Heart left ventricle (tissue), 13 donors: ENCODE results near the gene C12orf43.

ENCODE experiments used
- POLR2A ChIP-seq, 2 donors: fragments of 450-650 bp; IDR thresholded peaks; one replicate each; pipeline ENCODE4 v1.6.1; 2017; ENCODE audit warnings: antibody characterized with exemption in 2 of 2, mild to moderate bottlenecking in 2 of 2, moderate library complexity in 2 of 2
- TF ChIP-seq, protein P1 (sequence below), 12 donors: fragments of 200-600 bp; sonication (generic) in 4 of 12; IDR thresholded peaks; one replicate each; pipeline versions ENCODE4 v1.5.0 to v1.8.0; 2018 to 2022; ENCODE audit warnings: antibody characterized with exemption in 12 of 12, mild to moderate bottlenecking in 5 of 12
- donor health status: ischemic (EF 13 %, LVEDD 7.1; RV severe dilation, severe dysfunction).
- donor health status: DM: no; HTN: yes; CAD: no.
- donor health status: DM: no; HTN: no; CAD: no.
- donor health status: ischemic (EF 25% LVEDD 6.9; RV normal size, moderate dysfunction).
- donor health status: ischemic (EF 25% LVEDD 5.7; RV mildly dilated, moderate dysfunction).
- donor health status: ischemic (EF 35%, LVEDD 5.7; RV mildly dilated, moderate dysfunction).
- donor health status: nonischemic (EF 11% LVEDD 7.7; RV severe dilation, severe dysfunction).
- donor health status: DM: yes; HTN: yes; CAD: no.
- donor health status: PGD.
- donor health status: ischemic (EF 29% LVEDD 5.4; RV normal size, mild dysfunction).
- donor health status: nonischemic (EF 23%, LVEDD 6.1; RV moderate dilation, normal function).

DNA sequence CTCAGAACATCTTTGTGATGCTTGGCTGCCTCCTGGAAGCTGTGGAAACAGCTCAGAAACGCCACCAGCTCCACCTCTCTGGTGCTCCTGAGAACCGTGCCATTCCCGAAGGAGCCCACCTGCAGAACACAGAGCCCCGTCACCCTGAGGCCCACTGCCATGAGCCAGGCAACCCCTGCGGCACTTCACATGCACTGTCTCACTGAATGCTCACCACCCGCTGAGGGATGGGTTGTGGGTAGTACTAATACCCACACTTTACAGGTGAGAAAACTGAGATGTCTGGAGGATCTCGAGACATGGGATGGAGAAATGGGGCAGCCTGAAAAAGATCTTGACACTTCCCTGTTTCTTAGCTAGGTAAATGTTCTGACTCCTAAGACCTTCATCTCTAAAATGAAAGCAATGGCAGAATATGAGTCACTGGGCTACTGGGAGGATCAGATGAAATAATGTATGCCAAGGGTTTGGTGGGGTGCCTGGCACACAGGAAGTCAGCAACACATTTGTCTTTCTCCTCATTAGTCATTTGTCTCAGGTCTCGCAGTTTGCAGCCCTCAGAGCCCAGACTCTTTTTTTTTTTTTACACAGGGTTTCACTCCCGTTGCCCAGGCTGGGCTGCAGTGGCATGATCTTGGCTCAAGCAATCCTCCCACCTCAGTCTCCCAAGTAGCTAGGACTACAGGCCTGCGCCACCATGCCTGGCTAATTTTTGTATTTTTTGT is 17.5 kb upstream of the C12orf43 start:
- no peak for TF ChIP-seq POLR2A (IDR thresholded peaks at IDR 0.05)
- TF ChIP-seq, protein P1, sequence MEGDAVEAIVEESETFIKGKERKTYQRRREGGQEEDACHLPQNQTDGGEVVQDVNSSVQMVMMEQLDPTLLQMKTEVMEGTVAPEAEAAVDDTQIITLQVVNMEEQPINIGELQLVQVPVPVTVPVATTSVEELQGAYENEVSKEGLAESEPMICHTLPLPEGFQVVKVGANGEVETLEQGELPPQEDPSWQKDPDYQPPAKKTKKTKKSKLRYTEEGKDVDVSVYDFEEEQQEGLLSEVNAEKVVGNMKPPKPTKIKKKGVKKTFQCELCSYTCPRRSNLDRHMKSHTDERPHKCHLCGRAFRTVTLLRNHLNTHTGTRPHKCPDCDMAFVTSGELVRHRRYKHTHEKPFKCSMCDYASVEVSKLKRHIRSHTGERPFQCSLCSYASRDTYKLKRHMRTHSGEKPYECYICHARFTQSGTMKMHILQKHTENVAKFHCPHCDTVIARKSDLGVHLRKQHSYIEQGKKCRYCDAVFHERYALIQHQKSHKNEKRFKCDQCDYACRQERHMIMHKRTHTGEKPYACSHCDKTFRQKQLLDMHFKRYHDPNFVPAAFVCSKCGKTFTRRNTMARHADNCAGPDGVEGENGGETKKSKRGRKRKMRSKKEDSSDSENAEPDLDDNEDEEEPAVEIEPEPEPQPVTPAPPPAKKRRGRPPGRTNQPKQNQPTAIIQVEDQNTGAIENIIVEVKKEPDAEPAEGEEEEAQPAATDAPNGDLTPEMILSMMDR (IDR thresholded peaks at IDR 0.05) = no peak
